Measurements from ENCODE around the gene MEIG1.
"Not testable (repeated sequence)": the region's sequence is repeated elsewhere in the genome, so short reads cannot be mapped to it uniquely, and the experiment has no call there.

Gene MEIG1

DNA sequence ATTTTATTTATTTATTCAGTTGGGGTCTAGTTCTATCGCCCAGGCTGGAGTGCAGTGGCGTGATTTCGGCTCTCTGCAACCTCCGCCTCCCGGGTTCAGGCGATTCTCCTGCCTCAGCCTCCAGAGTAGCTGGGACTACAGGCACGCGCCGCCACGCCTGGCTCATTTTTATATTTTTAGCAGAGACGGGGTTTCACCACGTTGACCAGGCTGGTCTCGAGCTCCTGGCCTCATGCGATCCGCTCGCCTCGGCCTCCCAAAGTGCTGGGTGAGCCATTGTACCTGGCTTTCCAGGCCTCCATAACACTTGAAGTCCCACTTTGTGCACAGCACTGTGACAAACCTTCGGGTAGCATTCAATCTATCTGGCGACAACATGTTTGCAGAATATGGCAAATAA lies 4.3 kb upstream of the MEIG1 start:
- no peak for DNase-seq (ENCODE audit: low read depth)

DNA sequence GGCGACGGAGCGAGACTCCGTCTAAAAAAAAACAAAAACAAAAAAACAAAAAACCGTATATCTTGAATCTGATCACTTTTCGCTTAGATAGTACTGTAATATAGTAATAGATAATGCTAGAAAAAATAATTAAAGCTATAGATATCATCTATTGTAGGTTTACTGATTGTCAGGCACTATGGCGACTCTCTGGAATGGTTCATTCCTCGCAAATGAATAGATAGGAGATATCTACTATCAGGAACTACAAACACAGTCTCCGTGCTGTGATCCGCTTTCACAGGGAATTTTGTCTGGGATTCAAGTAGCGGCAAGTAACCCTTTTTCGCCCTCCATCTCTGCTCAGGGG lies 342 bp upstream of the MEIG1 start:
- no peak for DNase-seq (ENCODE audit: low read depth)

DNA sequence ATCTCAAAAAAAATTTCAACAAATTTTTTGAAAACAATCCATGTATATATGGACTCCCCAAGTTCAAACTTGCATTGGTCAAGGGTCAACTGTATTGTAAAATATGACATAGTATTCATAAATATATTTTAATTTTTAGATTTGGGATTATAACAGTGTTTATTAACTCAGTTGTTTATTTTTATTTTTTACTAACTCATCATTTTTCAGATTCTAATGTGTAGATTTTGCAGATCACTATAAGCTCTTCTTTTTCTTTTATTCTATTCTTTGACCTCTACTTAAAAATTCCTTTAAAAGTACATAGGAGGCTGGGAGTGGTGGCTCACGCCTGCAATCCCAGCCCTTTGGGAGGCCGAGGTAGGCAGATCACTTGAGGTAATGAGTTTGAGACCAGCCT lies 8.7 kb downstream of the MEIG1 start:
- no peak for DNase-seq (ENCODE audit: low read depth)

DNA sequence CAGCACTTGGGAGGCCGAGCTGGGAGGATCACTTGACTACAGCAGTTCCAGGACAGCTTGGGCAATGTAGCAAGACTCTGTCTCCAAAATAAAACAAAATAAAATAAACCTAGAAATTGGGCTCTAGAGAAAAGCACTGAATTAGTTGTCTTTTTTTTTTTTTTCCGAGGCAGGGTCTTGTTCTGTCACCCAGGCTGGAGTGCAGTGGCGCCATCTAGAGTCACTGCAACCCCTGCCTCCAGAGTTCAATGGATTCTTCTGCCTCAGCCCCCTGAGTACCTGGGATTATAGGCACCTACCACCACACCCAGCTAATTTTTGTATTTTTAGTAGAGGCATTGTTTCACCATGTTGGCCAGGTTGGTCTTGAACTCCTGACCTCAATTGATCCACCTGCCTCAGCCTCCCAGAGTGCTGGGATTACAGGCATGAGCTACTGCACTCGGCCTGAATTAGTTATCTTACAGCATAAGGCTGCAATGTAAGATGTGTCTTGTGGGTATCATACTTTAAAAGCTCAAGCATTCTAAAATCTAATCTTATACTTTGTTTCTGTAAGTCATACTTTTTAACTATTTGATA lies 12.8 kb downstream of the MEIG1 start:
- peak; percentile 38 for DNase-seq (ENCODE audit: low read depth)

DNA sequence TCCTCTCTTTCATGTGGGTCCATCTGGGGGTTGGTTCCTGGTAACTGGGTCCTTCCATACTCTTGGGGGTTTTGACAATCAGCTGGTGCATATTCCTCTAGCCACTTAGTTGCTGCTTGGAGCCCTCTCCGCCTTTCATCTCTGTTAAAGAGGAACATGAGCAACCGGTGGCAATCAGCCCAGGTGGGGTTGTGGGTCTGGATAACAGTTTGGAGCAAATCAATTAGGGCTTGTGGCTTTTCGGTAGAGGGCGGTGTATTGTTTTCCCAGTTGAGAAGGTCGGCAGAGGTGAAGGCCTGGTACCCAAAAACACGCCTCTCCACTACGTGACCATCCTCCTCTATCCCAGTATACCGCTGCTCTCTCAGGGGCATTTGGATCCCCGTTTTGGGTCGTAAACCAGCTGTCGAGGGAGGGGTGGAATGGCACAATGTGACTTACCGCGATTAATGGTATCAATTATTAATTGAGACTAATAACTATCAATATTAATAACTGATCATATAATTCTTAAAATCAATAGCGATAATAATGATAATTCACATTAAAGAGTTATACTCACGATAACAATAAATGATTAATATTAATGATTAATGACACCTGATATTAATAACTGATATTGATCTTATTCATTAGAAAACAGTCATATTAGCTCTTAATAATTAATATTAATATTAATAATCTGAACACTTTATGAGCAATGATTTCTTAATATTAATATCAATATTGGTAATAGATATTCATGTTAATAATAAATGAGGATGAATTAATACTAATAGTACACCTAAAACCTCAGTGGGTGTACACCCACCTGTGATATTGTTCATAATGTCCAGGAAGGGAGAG lies 15.2 kb downstream of the MEIG1 start:
- DNase-seq (ENCODE audit: low read depth): not testable (repeated sequence)

DNA sequence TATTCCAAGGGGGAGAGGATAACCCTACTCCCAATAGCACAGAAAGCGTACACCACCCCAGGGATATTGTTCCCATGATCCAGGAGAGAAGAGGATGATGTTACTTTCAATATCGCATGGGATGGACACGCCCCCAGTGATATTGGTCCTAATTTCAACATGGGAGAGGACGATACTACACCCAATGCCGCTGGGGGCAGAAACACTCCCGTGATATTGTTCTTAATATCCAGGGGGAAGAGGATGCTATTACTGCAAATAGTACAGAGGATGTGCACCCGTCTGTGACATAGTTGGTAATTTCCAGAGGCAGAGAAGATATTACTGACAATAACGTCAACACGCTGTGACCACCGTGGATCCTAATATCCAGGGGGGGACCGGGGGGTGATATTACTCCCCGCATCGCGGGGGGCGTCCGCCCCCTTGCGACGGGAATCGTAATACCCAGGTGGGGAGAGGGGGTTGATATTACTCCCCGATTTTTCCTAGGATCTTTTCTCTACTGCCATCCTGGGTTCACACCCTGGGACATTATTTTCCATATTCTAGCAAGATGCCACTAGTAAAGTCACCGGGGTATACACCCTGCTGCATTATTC lies 16.6 kb downstream of the MEIG1 start:
- no peak for DNase-seq (ENCODE audit: low read depth)

DNA sequence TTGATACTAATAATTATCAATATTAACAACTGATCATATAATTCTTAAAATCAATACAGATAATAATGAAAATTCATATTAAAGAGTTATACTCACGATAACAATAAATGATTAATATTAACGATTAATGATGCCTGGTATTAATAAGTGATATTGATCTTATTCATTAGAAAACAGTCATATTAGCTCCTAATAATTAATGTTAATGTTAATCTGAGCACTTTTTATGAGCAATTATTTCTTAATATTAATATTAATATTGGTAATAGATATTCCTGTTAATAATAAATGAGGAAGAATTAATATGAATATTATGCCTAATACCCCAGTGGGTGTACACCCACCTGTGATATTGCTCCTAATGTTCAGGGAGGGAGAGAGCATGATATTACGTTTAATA lies 23.6 kb downstream of the MEIG1 start:
- no peak for DNase-seq (ENCODE audit: low read depth)

DNA sequence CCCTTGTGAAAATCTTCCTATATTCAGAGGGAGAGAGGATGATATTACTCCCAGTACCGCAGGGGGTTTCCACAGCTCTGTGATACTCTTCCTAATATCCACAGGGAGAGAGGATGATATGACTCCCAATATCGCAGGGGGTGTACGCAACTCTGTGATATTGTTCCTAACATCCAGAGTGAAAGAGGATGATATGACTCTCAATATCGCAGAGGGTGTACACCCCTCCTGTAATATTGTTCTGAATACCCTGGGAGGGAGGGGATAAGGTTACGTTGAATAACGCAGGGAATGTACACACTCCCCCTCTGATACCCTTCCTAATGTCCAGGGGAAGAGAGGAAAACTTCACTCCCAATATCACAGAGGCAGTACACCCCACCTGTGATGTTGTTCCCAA lies 30.4 kb downstream of the MEIG1 start:
- DNase-seq (ENCODE audit: low read depth): not testable (repeated sequence)

DNA sequence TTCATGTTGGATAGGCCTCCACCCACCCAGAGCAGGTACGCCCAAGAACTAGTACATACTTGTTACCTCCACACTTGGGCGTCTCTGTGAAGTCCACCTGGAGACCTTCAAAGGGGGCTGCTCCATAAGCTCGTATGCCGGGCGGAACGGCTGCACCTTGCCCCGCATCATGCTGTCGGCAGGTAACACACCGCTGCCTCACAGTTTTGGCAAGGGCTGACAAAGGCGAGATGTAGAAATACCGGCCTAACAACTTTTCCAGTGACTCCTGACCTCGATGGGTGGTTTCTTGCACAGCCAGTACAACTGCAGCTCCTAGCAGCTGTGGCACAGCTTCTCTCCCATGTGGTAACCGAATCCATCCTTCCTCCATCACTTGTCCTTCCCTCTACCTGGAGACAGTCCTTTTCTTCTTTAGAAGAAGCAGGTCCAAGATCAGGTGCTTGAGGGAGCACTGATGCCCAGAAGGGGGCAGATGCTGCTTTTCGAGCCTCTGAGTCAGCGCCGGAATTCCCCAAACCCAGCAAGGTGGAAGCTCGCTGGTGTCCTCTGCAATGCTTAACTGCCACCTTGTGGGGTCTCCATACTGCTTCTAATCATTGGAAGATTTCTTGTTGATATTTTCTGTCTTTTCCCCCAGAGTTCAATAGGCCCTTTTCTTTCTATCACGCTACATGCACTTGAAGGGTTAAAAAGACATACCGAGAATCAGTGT lies 32.0 kb downstream of the MEIG1 start:
- not testable (repeated sequence) for DNase-seq (ENCODE audit: low read depth)

DNA sequence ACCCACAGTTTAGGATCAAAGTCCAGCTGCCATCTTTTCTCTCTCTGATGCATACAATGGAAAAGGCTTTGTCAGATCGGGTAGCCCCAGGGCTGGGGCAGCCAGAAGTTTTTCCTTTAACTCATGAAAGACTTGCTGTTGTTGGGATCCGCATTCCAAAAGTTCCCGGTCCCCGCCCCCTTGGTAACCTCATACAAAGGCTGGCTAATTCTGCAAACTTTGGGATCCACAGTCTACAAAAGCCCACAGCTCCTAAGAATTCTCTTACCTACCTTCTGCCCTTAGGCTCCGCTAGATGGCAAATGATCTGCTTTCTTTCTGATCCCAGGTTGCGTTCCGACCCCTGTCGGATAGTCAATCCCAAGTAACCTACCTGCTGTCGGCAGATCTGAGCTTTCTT lies 33.1 kb downstream of the MEIG1 start:
- DNase-seq (ENCODE audit: low read depth): not testable (repeated sequence)

DNA sequence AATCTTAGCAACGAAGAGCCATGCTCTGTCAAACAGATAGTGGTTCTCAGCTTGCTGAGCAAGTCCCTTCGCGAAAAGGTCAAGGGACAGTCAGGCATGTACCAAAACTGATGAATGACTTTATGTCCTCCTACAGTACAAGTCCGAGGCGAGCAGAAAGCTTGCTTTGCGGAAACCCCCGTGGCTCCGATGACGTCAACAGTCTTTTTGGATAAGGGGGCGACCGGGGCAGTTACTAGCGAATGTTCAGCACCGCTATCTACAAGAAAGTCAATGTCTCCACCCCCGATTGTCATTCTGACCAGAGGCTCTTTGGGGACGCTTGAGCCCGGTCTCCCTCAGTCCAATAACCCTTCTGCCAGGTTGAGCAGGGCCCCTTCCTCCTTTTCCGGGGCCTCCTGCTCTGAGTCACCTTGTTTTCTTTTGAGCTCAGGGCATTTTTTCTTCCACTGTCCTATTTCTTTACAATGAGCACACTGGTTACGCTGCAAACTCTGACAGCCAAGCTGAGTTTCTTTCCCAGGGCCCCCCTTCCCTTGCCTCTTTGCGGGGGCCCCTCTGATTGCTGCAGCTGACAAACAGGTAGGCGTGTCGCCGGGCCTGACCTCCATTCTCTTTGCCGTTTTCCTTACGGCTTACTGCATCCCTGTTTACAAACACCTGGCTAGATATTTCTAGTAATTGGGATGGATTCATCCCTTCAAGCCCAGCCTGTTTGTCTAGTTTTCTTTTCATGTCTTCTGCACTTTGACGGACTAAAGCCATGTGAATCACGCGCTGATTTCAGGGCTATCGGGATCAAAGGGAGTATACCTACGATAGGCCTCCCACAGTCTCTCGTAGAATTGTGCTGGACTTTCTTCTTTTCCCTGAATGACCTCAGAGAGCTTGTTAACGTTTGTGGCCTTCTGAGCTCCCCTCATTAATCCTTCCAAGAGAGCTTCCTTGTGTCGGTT lies 34.6 kb downstream of the MEIG1 start:
- not testable (repeated sequence) for DNase-seq (ENCODE audit: low read depth)

DNA sequence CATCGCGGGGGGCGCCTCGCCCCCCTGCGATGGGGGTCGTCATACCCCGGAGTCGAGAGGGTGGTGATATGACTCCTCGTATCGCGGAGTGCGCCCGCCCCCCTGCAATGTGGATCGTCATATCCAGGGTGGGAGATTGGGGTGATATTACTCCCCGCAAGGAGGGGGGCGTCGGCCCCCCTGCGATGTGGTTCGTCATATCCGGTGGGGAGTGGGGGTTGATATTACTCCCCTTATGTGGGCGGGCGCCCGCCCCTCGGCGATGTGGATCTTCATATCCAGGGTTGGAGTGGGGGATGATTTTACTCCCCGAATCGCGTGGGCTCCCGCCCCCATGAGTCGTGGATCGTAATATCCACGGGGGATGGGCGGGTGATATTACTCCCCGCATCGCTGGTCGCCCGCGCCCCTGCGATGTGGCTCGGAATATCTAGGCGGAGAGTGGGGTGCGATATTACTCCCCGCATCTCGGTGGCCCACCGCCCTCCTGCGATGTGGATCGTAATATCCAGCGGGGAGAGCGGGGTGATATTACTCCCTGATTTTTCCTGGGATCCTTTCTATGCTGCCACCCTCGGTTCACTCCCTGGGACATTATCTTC lies 36.9 kb downstream of the MEIG1 start:
- DNase-seq (ENCODE audit: low read depth): no peak

DNA sequence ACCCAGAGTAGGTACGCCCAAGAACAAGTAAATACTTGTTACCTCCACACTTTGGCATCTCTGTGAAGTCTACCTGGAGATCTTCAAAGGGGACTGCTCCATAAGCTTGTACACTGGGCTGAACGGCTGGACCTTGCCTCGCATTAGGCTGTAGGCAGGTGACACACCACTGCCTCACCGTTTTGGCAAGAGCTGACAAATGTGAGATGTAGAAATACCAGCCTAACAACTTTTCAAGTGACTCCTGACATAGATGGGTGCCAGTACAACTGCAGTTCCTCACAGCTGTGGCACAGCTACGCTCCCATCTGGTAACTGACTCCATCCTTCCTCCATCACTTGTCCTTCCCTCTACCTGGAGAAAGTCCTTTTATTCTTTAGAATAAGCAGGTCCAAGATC lies 54.3 kb downstream of the MEIG1 start:
- DNase-seq (ENCODE audit: low read depth): not testable (repeated sequence)

DNA sequence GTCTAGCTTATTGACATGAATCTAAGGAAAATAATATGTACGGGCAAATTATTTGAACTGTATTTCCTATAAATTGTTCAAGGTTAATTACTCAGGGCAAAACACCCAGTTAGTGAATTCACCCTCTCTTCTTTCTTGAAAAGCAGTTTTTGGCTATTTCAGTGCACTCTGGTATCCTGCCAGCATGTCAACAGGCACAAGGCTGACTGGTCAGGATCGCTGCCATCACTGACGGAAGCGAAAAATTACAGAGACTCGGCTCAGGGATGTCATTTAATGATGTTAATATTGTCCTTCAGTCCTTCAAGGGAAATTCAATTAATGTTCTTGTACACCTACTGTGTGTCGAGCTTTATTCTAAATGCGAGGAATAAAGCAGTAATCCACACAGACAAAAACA lies 56.3 kb downstream of the MEIG1 start:
- no peak for DNase-seq (ENCODE audit: low read depth)

DNA sequence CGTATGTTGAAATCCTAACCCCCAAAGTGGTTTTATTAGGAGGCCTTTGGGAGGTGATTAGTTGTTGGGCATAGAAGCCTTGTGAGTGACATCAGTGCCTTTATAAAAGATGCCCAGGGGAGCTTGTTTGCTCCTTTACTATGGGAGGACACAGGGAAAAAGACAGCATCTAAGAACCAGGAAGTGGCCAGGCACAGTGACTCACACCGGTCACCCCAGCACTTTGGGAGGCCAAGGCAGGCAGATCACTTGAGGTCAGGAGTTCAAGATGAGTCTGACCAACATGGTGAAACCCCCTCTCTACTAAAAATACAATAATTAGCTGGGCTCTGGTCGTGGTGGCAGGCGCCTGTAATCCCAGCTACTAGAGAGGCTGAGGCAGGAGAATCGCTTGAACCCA lies 61.8 kb downstream of the MEIG1 start:
- not testable (repeated sequence) for DNase-seq (ENCODE audit: low read depth)
